AG10803 (cell line): ENCODE results near the gene FGF11.

Source experiments
- DNase-seq: peaks from one replicate; pipeline ENCODE4 v3.0.0; 2010; ENCODE audit warnings: low read depth
- H3K4me3 ChIP-seq: 2 replicates; pipeline ENCODE4 v1.5.1; 2011; ENCODE audit warnings: mild to moderate bottlenecking, low read length, control low read depth
- CTCF ChIP-seq: conservative IDR thresholded peaks from 2 replicates; pipeline ENCODE4 v1.5.1; 2011; ENCODE audit warnings: mild to moderate bottlenecking, low read length, control low read depth, inconsistent platforms

The FGF11 gene

GRCh38 chr17:7493941-7494340, 54.6 kb downstream of the FGF11 start:
- TF ChIP-seq CTCF: no peak
- H3K4me3 ChIP-seq: no peak overlapping the region
- DNase-seq: no peak
